CD4-positive, alpha-beta T cell (primary cell): Measurements from ENCODE around the gene ZNF674. TPM values are rescaled to one million over a fixed set of nuclear protein-coding genes. Genes with fewer than 3 reads are reported as not detected.

ENCODE experiments used
- ATAC-seq: fragments of 200-7000 bp; cut with Tn5 transposase; one replicate; pipeline ENCODE4 v1.10.0; 2022; ENCODE audit warnings: mild to moderate bottlenecking; ENCODE audit not compliant: poor library complexity
- CTCF ChIA-PET: fragments of 350-600 bp; sonication (Branson Sonifier 250); formaldehyde crosslinking; loops from one replicate; lab custom pipeline; 2021; ENCODE audit warnings: antibody characterized with exemption, inconsistent platforms; lab: Charles Lee
- POLR2A ChIA-PET: fragments of 350-600 bp; sonication (Branson Sonifier 250); formaldehyde crosslinking; loops from one replicate; lab custom pipeline; 2021; ENCODE audit warnings: antibody characterized with exemption, inconsistent platforms; lab: Charles Lee
- DNase-seq, 14 experiments: peaks; one replicate each; pipeline ENCODE4 v3.0.0-alpha.2; 2013 to 2020; ENCODE audit warnings: mixed read lengths in 2 of 14
- H3K27ac ChIP-seq, 2 donors: one replicate each; pipeline versions ENCODE4 v1.5.1 to v1.7.0; 2013; ENCODE audit warnings: low read length in 2 of 2, low read depth in 1 of 2, mild to moderate bottlenecking in 1 of 2
- H3K27me3 ChIP-seq, 2 experiments: 1 replicate in 1 of 2; 2 replicates in 1 of 2; pipeline versions ENCODE4 v1.6.1 to v1.7.0; 2013; ENCODE audit warnings: low read length in 2 of 2, control low read depth in 1 of 2, mild to moderate bottlenecking in 1 of 2, moderate library complexity in 1 of 2; ENCODE audit not compliant: insufficient read depth in 2 of 2, control insufficient read depth in 1 of 2
- H3K36me3 ChIP-seq: one replicate; pipeline ENCODE4 v1.6.1; 2013; ENCODE audit warnings: low read length, control low read depth; ENCODE audit not compliant: insufficient read depth
- H3K4me1 ChIP-seq: one replicate; pipeline ENCODE4 v1.6.1; 2013; ENCODE audit warnings: low read length, control low read depth; ENCODE audit not compliant: insufficient read depth
- H3K4me3 ChIP-seq: one replicate; pipeline ENCODE4 v1.5.1; 2013; ENCODE audit warnings: mild to moderate bottlenecking, low read length, moderate library complexity
- H3K9me3 ChIP-seq, 2 experiments: 1 replicate in 1 of 2; 2 replicates in 1 of 2; pipeline versions ENCODE4 v1.6.1 to v1.7.0; 2013; ENCODE audit warnings: low read length in 2 of 2, mild to moderate bottlenecking in 2 of 2, control low read depth in 1 of 2, moderate library complexity in 1 of 2; ENCODE audit not compliant: control insufficient read depth in 1 of 2, insufficient read depth in 1 of 2
- H3K27ac Mint-ChIP-seq: one replicate; pipeline ENCODE4 v1.8.0; 2020; ENCODE audit warnings: mixed read lengths
- H3K27me3 Mint-ChIP-seq: one replicate; pipeline ENCODE4 v1.8.0; 2021; ENCODE audit warnings: mixed read lengths
- H3K36me3 Mint-ChIP-seq: one replicate; pipeline ENCODE4 v1.8.0; 2021; ENCODE audit warnings: low read depth, mixed read lengths
- H3K4me1 Mint-ChIP-seq: one replicate; pipeline ENCODE4 v1.8.0; 2021; ENCODE audit warnings: low read depth, mixed read lengths
- H3K4me3 Mint-ChIP-seq: one replicate; pipeline ENCODE4 v1.8.0; 2020; ENCODE audit warnings: mild to moderate bottlenecking, mixed read lengths
- H3K9me3 Mint-ChIP-seq: one replicate; pipeline ENCODE4 v1.8.0; 2020; ENCODE audit warnings: mixed read lengths
- intact Hi-C, 2 experiments: fragments of 100-400 bp; cut with DNase I in 1 of 2; cut with micrococcal nuclease in 1 of 2; formaldehyde crosslinking; loops; one replicate each; pipeline versions ENCODE4 v1.15.1 to v1.9.0; 2023 to 2025; cut with DNase I, micrococcal nuclease
- total RNA-seq, 174 experiments: library from RNA in 2 of 174; stranded (reverse) in 2 of 174; gene quantifications; one replicate each; pipeline ENCODE4 v1.2.3 and lab custom pipeline; 2021 to 2026
- TF ChIP-seq, protein P1 (sequence below): fragments of 200-600 bp; IDR thresholded peaks from one replicate; pipeline ENCODE4 v1.8.0; 2022; ENCODE audit warnings: antibody characterized with exemption, mild to moderate bottlenecking

Gene ZNF674
- total RNA-seq, 2 experiments from 2014 or later = 1.2 to 1.9 TPM

DNA sequence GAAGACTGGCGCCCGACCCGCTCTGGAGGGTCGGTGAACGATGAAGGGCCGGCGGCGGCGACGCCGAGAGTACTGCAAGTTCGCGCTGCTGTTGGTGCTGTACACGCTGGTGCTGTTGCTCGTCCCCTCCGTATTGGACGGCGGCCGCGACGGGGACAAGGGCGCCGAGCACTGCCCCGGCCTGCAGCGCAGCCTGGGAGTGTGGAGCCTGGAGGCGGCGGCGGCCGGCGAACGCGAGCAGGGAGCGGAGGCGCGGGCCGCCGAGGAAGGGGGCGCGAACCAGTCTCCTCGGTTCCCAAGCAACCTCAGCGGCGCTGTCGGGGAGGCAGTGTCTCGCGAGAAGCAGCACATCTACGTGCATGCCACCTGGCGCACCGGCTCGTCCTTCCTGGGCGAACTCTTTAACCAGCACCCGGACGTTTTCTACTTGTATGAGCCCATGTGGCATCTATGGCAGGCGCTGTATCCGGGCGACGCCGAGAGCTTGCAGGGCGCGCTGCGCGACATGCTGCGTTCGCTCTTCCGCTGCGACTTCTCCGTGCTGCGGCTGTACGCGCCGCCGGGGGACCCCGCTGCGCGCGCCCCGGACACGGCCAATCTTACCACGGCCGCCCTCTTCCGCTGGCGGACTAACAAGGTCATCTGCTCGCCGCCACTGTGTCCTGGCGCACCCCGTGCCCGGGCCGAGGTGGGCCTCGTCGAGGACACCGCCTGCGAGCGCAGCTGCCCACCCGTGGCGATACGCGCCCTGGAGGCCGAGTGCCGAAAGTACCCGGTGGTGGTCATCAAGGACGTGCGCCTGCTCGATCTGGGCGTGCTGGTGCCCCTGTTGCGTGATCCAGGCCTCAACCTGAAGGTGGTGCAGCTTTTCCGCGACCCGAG lies 28.9 kb upstream of the ZNF674 start:
- POLR2A ChIA-PET = interaction anchor here (0.6 to 2.2 kb wide), 6 partner anchors 14 to 806 kb away, joined by 3 to 9 read pairs (median 4); no protein-coding TSS in a partner anchor
- Mint-ChIP-seq H3K36me3 (peaks cover 5% of the 10 kb centered on the region), H3K27ac (peak overlapping the region; percentile 78), H3K4me3 (peak overlapping the region; percentile 74), H3K4me1 (peaks cover 41% of the 10 kb centered on the region), H3K27me3 (no peaks in the 10 kb centered on the region), H3K9me3 (no peaks in the 10 kb centered on the region)
- Histone ChIP-seq H3K9me3 (no peaks in the 10 kb centered on the region), H3K4me3 (peak overlapping the region; percentile 71), H3K36me3 (no peaks in the 10 kb centered on the region), H3K27me3 (no peaks in the 10 kb centered on the region), H3K27ac (peak overlapping the region; percentile 52 to 64), H3K4me1 (peaks cover 57% of the 10 kb centered on the region)
- intact Hi-C loops = loop anchor here (1.0 to 10.0 kb wide), 4 partner anchors 15 to 769 kb away; no protein-coding TSS in a partner anchor
- TF ChIP-seq, protein P1, sequence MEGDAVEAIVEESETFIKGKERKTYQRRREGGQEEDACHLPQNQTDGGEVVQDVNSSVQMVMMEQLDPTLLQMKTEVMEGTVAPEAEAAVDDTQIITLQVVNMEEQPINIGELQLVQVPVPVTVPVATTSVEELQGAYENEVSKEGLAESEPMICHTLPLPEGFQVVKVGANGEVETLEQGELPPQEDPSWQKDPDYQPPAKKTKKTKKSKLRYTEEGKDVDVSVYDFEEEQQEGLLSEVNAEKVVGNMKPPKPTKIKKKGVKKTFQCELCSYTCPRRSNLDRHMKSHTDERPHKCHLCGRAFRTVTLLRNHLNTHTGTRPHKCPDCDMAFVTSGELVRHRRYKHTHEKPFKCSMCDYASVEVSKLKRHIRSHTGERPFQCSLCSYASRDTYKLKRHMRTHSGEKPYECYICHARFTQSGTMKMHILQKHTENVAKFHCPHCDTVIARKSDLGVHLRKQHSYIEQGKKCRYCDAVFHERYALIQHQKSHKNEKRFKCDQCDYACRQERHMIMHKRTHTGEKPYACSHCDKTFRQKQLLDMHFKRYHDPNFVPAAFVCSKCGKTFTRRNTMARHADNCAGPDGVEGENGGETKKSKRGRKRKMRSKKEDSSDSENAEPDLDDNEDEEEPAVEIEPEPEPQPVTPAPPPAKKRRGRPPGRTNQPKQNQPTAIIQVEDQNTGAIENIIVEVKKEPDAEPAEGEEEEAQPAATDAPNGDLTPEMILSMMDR = no peak
- CTCF ChIA-PET = interaction anchor here (0.6 to 1.4 kb wide), 3 partner anchors 14 to 68 kb away, joined by 3 to 6 read pairs (median 4); no protein-coding TSS in a partner anchor
- ATAC-seq = peak; percentile 73
- peak; percentile 52 to 90 (median 68) for DNase-seq

- H3K4me1 ChIP-seq = peaks cover 50% of the 10 kb centered on the region
- ATAC-seq (peak; percentile 54), DNase-seq (peak; percentile 18 to 81 (median 46))
- Mint-ChIP-seq H3K36me3 (peaks cover 5% of the 10 kb centered on the region), H3K27me3 (no peaks in the 10 kb centered on the region), H3K27ac (peak within 1 kb of the TSS; percentile 78), H3K4me1 (peaks cover 39% of the 10 kb centered on the region), H3K9me3 (no peaks in the 10 kb centered on the region), H3K4me3 (peak within 1 kb of the TSS; percentile 74)
- H3K4me3 ChIP-seq = peak within 1 kb of the TSS; percentile 71
- H3K9me3 ChIP-seq = no peaks in the 10 kb centered on the region
- no peaks in the 10 kb centered on the region for H3K27me3 ChIP-seq
- H3K27ac ChIP-seq = peak within 1 kb of the TSS; percentile 52 to 64
- ChIA-PET CTCF (interaction anchor here (1.1 to 1.5 kb wide), 3 partner anchors 17 to 69 kb away, joined by 3 to 5 read pairs (median 4); no protein-coding TSS in a partner anchor), POLR2A (interaction anchor here (0.6 to 2.2 kb wide), 7 partner anchors 13 to 805 kb away, joined by 3 to 9 read pairs (median 6); no protein-coding TSS in a partner anchor)
- no peaks in the 10 kb centered on the region for H3K36me3 ChIP-seq
- intact Hi-C loops = loop anchor here (5.0 to 10.0 kb wide), 3 partner anchors 69 to 769 kb away; no protein-coding TSS in a partner anchor
- TF ChIP-seq, protein P1 = no peak
Observed at GRCh38 chrX:46573331-46573891, 28.2 kb upstream of the ZNF674 start, which contains the start of gene CHST7. Gene CHST7, plus strand, starts transcription at chrX:46573765. Its CDS starts 167 bp downstream, at chrX:46573932.

DNA sequence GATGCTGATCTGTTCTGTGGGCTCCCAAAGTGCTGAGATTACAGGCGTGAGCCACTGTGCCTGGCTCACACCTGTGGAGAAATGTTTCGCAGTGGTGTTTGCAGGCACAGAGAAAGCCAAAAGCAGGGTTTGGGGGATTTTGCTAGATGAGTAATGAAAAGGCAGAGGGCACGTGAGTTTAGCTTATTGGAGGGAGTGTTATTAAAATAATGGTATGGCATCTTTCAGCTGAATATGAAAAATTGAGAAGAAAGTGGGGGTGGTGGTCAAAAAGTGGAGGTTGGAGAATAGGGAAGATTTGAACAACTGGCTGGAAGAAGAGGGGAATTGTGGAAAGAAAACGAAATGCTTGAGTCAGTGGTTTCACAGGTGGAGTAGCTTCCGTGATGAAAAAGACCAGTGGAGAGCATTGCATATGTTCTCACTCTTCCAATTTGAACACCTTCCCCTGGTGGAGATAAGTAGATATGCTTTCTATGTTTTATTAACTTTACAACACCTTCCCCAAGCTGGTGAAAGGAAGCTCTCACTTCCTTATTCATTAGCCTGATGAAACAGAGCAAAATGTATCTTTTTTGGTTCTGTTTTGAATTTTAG lies 27.2 kb upstream of the ZNF674 start:
- POLR2A ChIA-PET = interaction anchor here (0.7 to 2.2 kb wide), 6 partner anchors 14 to 71 kb away, joined by 3 to 9 read pairs (median 5); no protein-coding TSS in a partner anchor
- Histone ChIP-seq H3K9me3 (no peaks in the 10 kb centered on the region), H3K27ac (peak overlapping the region; percentile 48 to 64), H3K4me3 (peak overlapping the region; percentile 71), H3K36me3 (no peaks in the 10 kb centered on the region), H3K27me3 (no peaks in the 10 kb centered on the region), H3K4me1 (peaks cover 43% of the 10 kb centered on the region)
- DNase-seq (peak in 5 of 14 experiments; percentile 5 to 72 (median 62)), ATAC-seq (peak; percentile 23)
- TF ChIP-seq, protein P1 = peak; percentile 31
- peaks cover 5% of the 10 kb centered on the region for H3K36me3 Mint-ChIP-seq
- H3K4me3 Mint-ChIP-seq = peak overlapping the region; percentile 74
- CTCF ChIA-PET = interaction anchor here (0.6 to 1.5 kb wide), 5 partner anchors 18 to 264 kb away, joined by 3 to 5 read pairs (median 3); no protein-coding TSS in a partner anchor
- H3K27me3 Mint-ChIP-seq = no peaks in the 10 kb centered on the region
- no peaks in the 10 kb centered on the region for H3K9me3 Mint-ChIP-seq
- peaks cover 39% of the 10 kb centered on the region for H3K4me1 Mint-ChIP-seq
- H3K27ac Mint-ChIP-seq = peak overlapping the region; percentile 78
- intact Hi-C loops = loop anchor here (5.0 to 10.0 kb wide), 3 partner anchors 70 to 768 kb away; no protein-coding TSS in a partner anchor
